Measurements from ENCODE around the gene DIS3L2.
"Not testable (repeated sequence)": the region's sequence is repeated elsewhere in the genome, so short reads cannot be mapped to it uniquely, and the experiment has no call there.

DIS3L2 gene

GRCh38 chr2:231928901-231929725, 32.4 kb upstream of the DIS3L2 start:
- DNase-seq = no peak

GRCh38 chr2:231929961-231930592, 31.4 kb upstream of the DIS3L2 start:
- no peak for DNase-seq

DNA sequence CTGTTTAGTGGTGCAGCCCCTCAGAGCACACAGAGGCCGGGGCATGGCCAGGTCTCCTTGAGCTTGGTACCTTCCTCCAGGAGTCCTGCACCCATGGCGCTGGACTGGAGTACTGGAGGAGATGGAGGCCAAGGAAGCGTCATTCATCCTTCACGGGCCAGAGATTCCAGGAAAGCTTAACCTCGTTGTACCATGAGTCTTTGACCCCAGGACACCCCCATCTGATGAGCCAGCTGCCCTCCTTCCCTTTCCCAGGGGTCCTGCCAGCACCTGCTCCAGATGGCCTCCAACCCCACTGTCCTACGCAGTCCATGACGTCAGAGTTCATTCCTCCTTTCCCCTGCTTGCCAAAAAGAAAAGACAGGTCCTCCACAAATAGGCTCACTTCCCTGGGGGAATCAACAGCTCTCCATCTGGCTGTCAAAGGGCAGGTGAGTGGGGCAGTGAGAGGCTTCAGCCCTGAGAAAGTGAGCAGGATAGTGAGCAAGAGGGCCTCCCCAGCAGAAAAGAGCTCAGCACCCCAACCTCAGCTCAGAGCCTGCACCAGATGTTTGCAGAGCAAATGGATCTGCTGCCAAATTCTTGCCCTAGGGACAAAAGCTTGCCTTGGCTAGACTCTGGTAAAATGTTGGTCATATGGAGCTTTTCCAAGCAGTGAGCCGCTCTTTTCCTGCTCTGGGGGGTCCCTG, 30.8 kb upstream of the DIS3L2 start:
- no peak for DNase-seq

GRCh38 chr2:231931481-231931915, 30.0 kb upstream of the DIS3L2 start:
- DNase-seq = no peak

DNA sequence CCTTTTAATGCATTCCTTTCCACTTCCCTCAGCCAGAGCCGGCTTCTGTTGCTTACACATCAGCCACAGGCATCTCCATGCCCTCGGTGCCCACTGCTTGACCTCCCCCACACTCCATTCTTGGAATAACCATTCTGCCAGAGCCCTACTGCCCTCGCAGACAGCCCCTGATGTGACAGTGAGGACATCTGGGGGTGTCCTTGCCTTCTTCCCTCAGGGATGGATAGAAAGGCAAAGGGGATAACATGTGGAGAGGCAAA, 28.9 kb upstream of the DIS3L2 start:
- DNase-seq = no peak

DNA sequence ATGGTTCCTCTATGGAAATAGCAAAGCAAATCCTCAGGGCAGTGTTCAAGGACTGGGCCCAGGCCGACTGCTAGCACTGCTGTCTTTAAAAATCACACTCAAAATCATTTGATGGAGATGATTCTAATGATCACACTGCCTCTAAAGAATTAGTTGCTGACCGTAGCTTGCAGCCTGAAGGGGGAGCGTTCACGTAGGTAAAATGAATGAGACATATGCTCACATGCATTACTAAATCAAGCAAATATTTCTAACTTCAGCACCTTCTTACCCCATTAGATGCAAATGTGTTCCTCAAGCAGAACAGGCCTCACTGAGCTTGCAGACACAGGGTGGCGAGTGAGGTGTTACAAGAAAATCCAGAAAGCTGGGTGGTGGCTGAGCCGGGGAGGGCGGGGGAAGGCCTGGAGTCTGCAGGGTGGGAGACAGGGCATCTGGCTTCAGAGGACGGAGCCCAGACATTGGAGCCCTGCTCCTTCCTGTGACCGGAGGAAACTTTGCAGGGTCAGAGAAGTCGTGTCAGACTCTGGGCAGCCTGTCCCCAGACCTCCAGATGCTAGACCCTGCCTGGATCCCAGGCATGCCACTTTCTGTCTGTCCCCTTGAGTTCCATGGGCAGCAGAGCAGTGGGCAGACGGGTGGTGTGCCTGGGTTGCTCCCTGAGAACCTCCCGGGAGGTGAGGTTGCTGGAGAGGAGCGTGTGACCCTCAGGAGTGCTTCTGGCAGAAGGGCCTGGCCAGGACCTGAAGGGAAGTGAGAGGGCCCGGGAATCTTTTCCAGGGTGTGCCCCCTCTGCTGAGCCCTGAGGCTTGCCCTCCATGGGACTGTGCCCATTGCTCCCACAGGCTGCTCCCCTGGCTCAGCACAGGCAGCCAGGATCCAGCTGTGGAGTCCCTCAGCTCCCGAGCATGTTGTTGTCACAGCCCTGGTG, 28.3 kb upstream of the DIS3L2 start:
- DNase-seq = no peak

DNA sequence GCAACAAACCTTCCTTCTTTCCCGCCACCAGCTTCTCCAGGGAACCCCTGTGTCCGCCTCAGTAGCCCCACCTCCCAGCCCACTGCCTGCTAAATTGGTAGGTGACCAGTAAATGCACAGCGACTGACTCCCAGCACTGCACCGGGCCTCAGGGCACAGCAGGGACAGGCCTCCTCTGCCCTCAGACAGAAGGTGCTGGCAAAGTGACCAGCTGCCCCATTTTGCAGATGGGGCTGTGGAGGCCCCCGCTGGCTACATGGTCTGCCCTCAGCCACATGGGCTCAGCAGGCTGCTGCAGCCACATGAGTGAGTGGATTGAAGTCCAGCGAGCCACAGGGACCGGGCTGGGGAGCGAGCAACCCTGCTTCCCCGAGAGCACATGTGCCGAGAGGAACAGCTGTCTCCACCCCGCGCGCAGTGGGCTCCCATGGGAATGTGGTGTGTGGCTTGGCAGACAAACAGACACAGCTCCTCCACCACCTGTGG, 27.6 kb upstream of the DIS3L2 start:
- no peak for DNase-seq

- DNase-seq = no peak
Measured at GRCh38 chr2:231934441-231935206, 26.9 kb upstream of the DIS3L2 start.

DNA sequence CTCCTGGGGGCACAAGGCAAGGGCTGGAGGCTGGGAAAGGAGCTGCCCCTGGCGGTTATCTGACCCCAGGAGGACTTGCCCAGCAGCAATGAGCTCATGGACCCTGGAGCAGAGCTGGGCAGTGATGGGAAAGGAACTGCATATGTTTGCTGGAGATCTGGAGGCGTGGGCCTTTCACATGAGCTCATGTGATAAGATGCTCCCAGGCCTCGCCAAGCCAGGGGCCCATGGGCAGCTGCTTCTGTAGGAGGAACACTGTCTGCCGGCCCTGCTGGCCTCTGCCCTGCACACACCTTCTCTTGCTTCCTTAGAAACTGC, 26.3 kb upstream of the DIS3L2 start:
- no peak for DNase-seq

DNA sequence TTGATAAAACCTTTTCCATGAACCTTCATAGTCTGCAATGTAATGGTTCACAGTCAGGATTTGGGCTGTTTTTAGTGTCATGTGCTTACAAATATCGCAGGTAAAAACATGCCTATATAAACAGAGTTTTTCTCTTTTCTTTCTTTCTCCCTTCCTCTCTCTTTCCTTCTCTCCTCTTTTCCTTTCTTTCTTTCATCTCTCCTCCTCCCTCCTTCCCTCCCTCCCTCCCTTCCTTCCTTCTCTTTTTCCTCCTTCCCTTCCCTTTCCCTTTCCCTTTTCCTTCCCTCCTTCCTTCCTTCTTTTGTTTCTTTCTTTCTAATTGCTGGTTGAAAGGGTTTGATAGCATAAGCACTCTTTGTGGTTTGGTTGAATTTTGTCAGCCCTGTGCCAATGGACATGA, 25.7 kb upstream of the DIS3L2 start:
- DNase-seq = no peak

DNA sequence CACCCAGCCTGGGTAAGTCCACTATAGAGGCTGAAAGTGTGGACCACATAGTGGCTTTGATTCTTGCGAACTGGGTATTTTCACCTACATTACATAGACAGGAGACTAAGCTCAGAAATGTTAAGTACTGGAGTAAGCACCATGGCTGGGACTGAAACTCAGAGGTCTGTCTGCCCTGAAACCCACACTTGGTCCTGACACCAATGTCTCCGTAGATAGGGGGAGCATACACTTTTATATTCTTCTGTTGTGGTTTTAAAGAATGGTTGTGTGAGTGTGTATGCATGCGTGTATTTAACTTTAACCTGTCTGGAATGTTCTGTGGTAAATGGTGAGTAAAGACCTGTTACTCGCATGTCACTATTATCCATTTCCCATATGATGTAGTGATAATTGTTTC, 25.0 kb upstream of the DIS3L2 start:
- no peak for DNase-seq

- DNase-seq = no peak
Measured at GRCh38 chr2:231937057-231937456, 24.5 kb upstream of the DIS3L2 start.

GRCh38 chr2:231939022-231939421, 22.5 kb upstream of the DIS3L2 start:
- DNase-seq = no peak

DNA sequence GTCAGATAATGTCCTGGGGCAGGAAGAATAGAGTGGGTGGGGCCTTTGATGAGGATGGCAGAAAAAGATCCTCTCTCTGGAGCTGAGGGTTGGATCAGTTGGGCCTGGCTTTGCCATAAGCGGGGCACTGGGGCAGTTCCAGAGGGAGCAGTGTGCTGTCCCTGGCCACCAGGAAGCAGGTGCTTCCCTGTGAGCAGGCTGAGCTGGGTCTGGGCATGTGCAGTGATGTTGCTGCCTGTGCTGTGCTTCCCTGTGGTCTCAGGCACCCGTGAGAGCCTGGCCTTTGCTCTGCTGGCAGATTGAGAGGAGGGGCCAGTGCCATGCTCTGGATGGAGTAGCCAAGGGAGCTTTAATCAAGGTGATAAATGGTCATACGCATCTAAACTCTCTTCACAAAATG, 20.7 kb upstream of the DIS3L2 start:
- DNase-seq = no peak

DNA sequence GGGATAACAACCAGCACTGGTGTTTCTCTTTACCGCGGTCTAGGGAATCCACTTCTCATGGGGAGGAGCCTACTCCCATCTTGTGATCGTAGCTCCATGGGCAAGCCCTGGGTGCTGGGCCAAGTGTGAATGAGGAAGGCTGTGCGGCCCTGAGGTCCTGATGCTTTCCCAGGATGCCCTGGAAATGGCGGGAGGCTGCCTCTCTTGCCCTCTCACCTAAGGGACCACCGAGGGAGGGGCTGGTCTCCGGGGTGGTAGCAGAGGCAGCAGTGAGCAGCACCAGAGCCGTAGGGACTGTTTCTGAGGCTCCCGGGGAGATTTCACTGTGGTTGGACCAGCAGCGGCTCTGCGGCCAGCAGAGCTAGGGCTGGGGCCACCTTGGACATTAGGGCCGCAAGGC, 19.8 kb upstream of the DIS3L2 start:
- no peak for DNase-seq

- DNase-seq = no peak
Measured at GRCh38 chr2:231942180-231942579, 19.3 kb upstream of the DIS3L2 start.

DNA sequence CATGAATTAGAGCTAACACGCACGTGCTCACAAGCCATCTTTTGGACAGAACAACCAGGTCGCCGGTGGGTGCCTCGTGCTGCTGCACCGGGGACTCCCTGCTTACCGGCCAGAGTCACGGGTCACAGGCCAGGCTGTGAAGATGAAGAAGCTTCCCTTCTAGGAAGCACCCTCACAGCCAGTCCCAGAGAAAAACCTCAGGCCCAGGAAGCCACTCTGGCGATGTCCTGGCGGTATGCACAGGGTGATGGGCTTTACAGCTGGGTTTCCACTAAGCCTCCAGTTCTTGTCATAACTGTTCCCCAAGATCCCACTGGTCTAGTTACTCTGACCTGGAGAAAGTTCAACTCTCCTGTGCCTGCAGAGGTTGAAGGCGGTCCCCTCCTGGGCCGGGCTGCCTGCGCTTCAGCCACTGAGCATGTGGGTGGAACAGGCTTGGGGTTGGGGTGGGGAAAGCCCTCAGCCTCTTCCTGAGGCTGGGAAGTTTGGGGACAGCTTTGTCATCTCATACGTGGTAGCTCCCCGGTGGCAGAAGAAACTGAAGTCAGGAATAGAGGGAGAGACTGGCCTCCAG, 15.2 kb upstream of the DIS3L2 start:
- DNase-seq = no peak

GRCh38 chr2:231947112-231947511, 14.4 kb upstream of the DIS3L2 start:
- not testable (repeated sequence) for DNase-seq

- DNase-seq = no peak
Measured at GRCh38 chr2:231947694-231948093, 13.8 kb upstream of the DIS3L2 start.

GRCh38 chr2:231951452-231952035, 10.0 kb upstream of the DIS3L2 start:
- no peak for DNase-seq

GRCh38 chr2:231955758-231956472, 5.6 kb upstream of the DIS3L2 start:
- no peak for DNase-seq
